HG03571 (cell line): ENCODE results near the gene USP11.
A peak's percentile ranks its signal among the peaks of the same experiment; 100 is the strongest.

Experiments
- ATAC-seq: cut with Tn5 transposase; IDR thresholded peaks from one replicate; pipeline ENCODE4 v1.9.1; 2021; ENCODE audit not compliant: unreplicated experiment

Gene USP11

DNA sequence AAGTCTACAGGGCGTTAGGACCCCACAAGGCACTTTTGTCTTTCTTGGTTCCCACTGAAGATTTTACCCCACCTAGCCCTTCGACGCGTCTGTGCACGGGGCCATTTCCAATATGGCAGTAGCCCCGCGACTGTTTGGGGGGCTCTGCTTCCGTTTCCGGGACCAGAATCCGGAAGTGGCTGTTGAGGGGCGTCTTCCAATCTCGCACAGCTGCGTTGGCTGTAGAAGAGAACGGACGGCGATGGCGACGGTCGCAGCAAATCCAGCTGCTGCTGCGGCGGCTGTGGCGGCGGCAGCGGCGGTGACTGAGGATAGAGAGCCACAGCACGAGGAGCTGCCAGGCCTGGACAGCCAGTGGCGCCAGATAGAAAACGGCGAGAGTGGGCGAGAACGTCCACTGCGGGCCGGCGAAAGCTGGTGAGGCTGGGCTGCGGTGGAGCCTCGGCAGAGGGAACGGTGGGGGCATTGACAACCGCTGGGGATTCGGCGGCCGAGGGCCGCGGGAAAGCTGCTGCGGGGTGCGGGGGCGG lies at the start of gene USP11:
TSS of gene USP11 (plus strand) at position 207 of the 530 bp plus-strand sequence. CDS start at position 242, 35 bp downstream.
- peak; percentile 10 for ATAC-seq

DNA sequence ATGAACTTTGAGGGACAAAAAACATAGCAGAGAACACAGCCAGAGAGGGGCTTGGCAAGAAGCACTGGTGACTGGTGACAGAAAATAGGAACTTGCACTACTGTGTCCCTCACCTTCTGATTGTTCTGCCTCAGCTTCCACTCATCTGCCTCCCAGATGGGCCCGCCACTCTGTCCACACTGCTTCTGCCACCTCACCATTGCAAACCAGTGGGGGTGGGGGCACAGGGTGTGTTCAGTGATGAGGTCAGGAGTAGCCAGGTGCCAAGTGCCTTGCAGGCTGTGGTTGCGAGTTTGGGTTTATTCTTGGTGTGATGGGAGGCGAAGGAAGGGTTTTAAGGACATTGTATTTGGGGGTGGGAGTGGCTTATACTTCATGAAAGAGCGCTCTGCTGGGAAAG lies 48.3 kb upstream of the USP11 start:
- ATAC-seq: no peak

DNA sequence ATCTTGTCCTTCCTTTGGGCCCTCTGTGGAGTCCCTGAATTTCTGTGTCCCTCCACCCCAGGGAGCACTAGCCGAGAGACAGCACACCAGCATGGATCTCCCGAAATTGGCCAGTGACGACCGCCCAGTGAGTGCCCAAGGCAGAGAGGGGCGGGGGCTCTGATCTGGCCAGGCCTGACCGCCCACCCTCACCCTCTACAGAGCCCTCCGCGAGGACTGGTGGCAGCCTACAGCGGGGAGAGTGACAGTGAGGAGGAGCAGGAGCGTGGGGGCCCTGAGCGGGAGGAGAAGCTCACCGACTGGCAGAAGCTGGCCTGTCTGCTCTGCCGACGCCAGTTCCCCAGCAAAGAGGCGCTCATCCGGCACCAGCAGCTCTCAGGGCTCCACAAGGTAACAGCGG lies 47.6 kb upstream of the USP11 start:
- no peak for ATAC-seq

DNA sequence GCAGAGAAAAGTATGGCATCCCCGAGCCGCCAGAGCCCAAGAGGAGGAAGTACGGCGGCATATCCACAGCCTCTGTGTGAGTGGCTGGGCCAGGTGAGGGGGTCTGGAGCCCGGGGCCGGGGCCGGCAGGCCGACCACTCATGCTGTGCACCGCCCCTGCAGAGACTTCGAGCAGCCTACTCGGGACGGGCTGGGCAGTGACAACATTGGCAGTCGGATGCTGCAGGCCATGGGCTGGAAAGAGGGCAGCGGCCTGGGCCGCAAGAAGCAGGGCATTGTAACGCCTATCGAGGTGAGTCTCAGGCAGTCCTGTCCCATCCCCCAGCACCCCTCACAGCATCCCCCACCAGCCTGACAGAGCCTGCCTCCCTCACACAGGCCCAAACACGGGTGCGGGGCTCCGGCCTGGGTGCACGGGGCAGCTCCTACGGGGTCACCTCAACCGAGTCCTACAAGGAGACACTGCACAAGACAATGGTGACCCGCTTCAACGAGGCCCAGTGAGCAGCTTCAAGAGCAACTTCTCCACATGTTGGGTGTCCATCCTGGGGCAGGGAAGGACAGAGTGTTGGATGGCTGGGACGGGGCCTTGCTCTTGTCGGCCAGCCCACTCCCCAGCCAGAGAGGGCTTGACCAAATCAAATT lies 46.6 kb upstream of the USP11 start:
- ATAC-seq: no peak

DNA sequence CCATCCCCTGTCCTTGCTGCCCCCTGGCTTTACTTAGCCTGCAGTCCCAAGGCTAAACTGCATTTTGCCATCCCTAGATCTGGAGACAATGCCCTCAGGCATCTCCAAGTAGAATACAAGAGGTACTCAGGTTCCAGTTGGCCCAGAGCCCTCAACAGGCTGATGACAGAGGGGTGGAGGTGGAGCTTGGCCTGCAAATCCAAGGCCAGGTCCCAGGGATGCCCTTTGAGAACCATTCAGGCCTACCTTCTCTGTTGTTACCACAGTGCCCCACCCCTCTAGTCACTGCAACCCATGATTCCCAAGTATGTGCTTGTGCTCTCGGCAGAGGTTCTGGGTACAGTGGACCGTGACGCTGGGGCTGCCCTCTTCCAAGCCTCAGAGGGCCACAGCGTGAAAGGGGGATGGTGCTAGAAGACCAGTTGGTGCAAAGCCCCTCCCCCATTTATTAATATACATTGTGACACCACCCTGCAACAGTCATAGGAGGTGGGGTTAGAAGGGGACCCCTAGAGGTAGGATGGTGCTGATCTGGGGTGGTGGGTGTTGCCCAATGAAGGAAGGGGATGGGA lies 45.6 kb upstream of the USP11 start:
- no peak for ATAC-seq

DNA sequence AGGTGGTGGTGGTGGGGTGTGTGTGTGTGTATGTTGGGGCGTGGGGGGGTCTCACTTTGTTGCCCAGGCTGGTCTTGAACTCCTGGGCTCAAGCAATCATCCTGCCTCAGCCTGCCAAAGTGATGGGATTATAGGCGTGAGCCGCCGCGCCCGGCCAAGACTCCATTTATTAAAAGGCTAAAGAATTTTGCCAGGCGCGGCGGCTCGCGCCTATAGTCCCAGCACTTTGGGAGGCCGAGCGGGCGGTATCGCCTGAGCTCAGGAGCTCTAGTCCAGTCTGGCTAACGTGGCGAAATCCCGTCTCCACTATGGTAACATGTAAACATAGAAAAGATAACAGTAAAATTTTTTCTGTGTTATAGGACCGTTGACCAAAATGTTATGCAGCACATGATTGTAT lies 42.9 kb upstream of the USP11 start:
- ATAC-seq: no peak

DNA sequence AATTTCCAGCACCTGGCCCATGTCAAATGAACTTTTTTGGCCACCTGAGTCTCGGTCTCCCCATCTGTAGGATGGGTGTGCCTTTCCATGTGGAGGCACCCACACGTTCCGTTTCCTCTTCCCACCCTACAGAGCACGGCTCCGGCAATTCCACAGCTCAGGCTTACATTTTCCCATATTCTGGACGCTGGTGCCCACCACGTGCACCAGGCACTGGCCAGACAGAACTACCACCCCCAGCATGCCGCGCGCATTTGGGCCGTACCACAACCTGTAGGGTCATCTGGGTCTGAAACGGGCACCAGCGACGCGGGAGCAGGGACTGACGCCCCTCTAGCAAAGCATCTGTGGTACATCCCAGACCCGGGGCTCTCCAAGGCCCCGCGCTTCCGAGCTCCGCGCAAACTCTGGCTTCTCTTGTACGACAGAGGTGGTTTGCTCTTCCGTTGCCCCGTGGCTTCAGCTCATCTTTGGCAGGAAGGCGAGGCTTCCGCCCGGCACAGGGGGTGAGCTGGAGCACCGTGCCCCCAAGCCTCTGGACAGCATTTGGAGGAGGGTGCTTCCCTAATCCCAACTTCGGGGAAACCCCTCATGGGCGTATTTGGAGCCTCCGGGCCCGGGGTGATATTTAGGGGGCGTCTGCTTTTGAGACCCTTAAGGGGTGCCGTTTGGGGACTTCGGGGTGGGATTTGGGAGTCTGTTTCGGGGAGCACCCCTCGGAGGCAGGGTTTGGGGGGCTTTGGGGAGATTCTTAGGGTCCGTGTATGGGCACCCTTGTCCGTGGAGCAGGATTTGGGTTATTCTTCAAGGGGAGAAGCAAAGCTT lies 42.2 kb upstream of the USP11 start:
- peak; percentile 50 for ATAC-seq

DNA sequence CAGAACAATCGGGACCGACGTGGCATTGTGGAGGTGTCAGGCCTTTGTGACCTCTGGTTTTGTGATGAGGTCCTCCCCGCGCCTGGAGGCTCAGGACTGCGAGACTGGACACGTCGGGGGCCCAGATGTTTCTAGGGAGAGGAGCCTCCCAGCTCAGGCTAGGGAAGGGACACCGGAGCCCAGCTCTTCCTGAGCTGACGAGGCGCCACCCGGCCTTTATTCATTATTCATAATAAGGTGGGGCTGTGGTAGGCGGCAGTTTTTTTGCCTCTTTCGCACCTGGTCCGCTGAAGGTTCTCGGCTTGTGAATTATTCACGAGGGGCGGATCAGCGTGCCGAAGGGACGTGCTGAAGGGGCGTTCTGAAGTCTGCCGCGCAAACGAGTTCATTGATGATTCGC lies 41.5 kb upstream of the USP11 start:
- no peak for ATAC-seq

DNA sequence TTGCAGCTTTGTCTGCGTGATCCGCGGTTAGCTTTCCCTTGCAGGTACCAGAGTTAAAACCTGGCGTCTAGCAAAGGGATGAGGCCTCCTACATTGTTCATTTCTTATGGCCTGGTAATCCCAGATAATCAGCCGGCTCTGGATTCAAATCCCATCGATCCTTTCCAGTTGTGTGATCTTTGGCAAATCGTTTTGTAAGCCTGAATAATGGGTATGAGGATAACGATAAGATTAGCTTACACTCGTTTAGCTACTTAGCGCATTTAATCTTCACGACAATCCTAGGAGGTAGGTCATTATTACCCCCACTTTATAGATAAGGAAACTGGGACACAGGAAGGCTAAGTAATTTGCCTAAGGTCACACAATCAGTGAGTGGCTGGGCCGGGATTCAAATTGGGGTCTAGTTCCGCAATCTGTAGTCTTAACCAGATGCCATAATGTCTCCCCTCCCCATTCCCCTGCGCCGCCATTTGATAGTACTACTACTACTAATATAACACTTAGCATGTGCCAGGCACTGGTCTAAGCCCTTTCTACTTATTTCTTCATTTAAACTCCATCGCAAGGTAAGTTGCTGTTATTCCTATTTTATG lies 40.9 kb upstream of the USP11 start:
- ATAC-seq: no peak

DNA sequence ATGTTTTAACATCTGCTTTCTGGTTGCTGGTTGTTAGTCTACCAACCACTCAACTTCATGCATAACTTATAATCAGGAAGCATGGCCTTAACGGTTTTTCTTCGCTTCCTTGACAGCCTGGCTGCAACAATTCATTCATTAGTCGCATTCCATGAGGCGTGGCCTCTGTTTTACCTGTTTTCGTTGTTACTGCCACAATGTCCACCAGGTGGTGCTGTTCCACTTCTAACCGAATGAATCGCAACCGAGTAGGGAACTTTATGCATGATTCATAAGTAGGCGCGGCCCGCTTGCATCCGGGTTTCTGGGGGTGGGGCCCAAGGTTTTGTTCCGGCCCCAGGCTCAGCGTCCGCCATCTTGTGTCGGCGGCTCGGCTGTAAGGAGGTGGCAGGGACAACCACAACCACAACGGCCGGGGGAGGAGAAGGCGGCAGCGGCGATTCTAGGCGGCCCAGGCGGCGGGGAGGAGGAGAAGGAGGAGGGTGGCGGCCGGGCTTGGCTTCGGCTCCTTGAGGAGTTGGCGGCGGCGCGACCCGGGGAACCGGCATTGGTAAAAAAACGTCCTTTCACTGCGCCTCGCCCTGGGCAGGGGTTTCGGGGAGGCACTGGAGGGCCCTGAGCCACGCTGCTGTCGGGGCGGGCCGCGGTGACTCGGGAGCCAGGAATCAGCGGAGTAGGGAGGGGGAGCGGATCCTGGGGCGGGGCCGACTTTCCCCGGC lies 39.2 kb upstream of the USP11 start, which contains the start of gene UBA1:
TSS of gene UBA1 (plus strand) at position 355 of the 719 bp plus-strand sequence. CDS start 4,974 bp downstream, outside the sequence.
- peak; percentile 65 for ATAC-seq

DNA sequence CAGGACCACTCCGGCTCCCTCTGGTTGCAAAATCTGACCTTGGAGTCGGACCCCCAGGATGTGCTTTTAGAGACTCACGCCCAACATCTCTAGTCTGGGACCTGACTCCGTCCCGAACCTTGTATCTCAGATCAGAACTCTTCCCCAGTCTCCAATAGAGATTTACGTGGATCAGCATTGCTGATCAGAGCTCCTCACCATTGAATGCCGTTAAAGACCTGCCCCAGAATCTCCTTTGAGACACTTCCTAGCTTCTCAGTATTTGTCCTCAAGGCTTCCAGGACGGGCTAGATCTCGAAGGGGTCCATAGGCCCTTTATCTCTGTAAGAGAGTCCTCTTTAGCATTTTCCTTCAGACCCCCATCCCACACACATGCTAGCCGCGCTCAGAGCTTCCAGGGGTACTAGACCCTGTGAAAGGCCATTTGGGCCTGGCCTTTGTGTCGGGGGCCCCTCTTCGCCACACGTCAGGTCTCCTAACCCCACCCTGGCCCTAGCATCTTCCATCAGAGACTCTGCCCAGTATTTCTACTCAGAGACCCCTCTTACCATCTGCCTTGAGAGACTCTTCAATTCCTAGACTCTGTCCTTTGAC lies 38.5 kb upstream of the USP11 start:
- ATAC-seq: no peak

DNA sequence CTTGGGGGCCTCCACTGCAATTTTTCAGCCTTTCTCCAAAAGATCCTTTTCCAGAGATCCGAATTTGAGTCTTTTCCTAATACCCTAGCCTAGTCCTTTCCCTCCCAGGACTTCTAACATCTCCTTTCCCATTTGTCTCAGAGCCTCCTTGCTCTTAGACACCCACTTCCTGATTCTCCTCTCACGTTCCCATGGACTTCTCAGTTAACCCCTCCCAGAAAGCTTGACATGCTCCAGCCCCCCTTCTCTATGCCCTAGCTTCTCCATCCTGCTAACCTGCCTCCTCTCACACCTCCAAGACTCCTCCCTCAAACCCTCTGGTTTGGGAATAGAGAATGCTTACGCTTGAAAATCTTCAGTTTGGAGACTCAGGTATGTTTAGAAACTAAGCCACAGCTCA lies 36.7 kb upstream of the USP11 start:
- no peak for ATAC-seq

DNA sequence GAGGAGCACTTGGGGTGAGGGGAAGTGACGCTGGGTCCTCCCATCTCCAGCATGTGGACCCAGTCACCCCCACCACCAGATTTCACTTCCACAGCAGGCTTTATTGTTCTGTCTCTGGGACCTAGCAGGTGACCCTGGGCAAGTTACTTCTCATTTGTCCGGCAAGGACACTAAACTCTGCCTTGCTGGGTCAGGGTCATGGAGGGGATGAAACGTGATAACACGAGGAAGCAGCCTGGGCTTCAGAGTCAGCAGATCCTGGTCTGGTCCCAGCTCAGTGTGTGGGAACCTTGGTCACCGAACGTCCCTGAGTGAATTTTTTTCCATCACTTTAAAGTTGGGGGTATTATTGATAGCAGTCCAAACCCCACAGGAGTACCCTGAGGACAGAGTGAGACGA lies 35.3 kb upstream of the USP11 start:
- no peak for ATAC-seq

DNA sequence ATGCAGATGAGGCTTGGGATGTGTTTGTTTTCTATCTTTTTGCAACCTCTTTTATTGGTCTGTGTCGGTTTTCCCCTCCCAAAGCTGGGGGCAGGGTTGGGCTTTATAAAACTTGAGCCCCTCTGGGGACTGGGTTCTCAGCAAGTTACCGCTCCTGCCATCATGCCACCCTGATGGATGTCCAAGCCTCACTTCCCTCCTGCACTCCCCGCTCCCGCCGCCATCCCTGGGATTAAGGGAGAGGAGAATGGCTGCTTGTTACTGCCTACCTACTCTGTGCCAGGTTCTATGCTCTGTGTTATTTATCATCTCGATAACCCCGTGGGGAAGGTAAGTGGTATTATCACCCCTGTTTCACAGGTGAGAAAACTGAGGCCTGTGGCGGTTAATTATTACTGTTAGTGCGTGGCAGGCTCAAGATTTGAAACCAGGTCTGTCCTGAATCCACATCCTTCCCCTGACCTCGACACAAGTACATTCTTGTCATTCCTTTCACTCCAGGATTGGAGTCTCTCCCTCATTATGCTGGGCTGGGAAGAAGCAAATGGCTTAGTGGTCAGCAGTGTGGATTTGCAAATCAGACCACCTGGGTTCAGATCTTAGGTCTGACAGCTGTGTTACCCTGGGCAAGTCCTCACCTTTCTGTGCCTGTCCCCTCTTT lies 34.7 kb upstream of the USP11 start:
- ATAC-seq: no peak

DNA sequence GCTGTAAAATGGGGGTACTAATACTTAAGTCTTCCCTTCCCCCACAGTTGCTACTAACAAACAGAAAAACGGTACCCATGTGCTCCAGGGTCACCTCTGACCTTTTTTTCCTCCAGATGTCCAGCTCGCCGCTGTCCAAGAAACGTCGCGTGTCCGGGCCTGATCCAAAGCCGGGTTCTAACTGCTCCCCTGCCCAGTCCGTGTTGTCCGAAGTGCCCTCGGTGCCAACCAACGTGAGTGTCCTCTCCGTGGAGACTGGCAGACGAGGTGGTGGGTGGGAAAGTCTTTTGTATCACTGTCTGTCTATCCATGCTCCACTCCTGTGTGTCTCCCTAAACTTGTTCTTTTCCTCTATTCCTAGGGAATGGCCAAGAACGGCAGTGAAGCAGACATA lies 34.1 kb upstream of the USP11 start:
- no peak for ATAC-seq

DNA sequence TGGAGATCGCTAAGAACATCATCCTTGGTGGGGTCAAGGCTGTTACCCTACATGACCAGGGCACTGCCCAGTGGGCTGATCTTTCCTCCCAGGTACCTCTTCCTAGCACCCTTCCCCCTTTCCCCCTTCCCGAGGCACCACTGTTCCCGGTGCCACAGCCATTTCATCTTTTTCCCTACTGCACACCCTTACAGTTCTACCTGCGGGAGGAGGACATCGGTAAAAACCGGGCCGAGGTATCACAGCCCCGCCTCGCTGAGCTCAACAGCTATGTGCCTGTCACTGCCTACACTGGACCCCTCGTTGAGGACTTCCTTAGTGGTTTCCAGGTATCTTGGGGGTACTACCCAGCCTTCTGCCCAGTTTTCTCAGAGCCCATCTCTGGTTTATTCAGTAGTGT lies 33.5 kb upstream of the USP11 start:
- ATAC-seq: no peak

DNA sequence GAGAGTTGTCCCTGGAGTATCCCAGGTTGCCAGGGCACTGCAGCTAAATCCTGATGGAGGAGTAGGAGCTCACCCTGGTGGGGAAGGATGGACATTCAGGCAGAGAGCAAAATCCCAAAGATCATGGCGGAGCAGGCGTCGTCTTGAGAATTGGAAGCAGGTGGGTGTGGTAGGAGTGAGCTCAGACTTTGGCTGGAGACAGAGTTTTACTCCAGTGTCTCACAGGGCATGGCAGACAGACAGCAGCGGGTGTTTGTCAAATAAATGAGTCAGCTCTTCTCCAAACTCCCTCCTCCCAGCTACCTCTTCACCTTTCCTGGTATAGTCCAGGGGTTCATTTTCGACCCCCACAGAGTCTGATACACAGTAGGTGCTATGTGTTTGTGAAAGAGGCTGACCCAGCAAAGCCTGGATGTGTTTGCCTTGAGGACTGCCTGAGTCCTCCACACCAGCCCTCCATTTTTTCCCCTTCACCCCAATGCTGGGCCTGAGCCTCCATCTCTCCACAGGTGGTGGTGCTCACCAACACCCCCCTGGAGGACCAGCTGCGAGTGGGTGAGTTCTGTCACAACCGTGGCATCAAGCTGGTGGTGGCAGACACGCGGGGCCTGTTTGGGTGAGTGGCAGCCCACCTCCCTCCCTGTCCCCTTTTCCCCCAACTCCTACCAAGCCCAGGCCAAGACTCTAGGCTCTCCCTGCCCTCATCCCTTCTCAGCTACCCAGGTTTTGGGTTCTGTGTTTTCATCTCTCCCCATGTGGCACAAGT lies 32.2 kb upstream of the USP11 start:
- ATAC-seq: no peak

DNA sequence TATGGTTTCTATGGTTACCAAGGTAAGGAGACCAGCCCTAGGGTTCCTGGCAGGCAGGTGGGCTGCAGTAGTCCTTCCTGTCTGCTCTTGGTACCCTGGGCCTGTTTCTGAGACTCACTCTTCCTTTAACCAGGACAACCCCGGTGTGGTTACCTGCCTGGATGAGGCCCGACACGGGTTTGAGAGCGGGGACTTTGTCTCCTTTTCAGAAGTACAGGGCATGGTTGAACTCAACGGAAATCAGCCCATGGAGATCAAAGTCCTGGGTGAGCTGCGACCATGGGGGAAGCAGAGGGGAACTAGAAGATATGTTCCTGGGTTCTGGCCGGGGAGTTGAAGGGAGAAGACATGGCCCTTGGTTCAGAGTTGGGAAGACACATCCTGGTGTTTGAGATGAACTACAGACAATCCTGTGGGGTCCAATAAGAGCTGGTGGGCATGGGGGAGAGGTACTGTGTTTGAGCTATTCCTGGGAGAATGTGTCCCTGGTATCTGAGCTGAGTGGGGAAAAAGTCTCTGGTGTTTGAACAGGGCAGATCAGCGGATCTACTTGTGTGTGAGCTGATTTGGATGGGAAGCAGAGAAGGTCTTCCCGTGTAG lies 31.4 kb upstream of the USP11 start:
- ATAC-seq: no peak

DNA sequence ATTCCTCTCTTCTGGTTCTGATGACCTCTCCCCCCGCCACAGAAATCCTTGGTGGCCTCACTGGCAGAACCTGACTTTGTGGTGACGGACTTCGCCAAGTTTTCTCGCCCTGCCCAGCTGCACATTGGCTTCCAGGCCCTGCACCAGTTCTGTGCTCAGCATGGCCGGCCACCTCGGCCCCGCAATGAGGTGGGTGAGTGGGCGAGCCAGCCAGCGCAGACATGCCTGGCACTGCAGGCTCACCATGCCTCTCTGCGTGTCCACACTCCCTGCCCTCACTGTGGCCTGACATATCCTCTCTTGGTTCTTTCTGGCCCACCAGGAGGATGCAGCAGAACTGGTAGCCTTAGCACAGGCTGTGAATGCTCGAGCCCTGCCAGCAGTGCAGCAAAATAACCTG lies 30.5 kb upstream of the USP11 start:
- no peak for ATAC-seq
